HepG2 (cell line): ENCODE data around the gene ALG9. TPM values are rescaled to one million over a fixed set of nuclear protein-coding genes. Genes with fewer than 3 reads are reported as not detected.

ENCODE experiments used
- ARNT ChIP-seq: fragments of 450-650 bp; IDR thresholded peaks from 2 replicates; pipeline ENCODE4 v1.6.1; 2017
- ELF1 ChIP-seq: sonication (generic); formaldehyde crosslinking; IDR thresholded peaks from 2 replicates; pipeline ENCODE4 v1.4.0; 2020; ENCODE audit warnings: missing genetic modification reagents
- EZH2 ChIP-seq: conservative IDR thresholded peaks from 2 replicates; pipeline ENCODE4 v1.6.1; 2012; ENCODE audit warnings: mild to moderate bottlenecking, low read depth, low read length, moderate library complexity
- GPN1 ChIP-seq: sonication (generic); formaldehyde crosslinking; IDR thresholded peaks from 2 replicates; pipeline ENCODE4 v1.5.1; 2020; ENCODE audit warnings: missing genetic modification reagents, borderline replicate concordance
- JARID2 ChIP-seq: sonication (generic); formaldehyde crosslinking; IDR thresholded peaks from 2 replicates; pipeline ENCODE4 v1.8.1; 2023; ENCODE audit warnings: missing genetic modification reagents, inconsistent platforms; ENCODE audit not compliant: insufficient replicate concordance
- PHF5A ChIP-seq: IDR thresholded peaks from one replicate; pipeline ENCODE4 v1.6.1; 2018; ENCODE audit warnings: low read depth, missing genetic modification reagents; ENCODE audit not compliant: unreplicated experiment
- TAF1 ChIP-seq: sonication (generic); formaldehyde crosslinking; IDR thresholded peaks from 2 replicates; pipeline ENCODE4 v1.4.0; 2020; ENCODE audit warnings: missing genetic modification reagents
- TCF7 ChIP-seq: sonication (generic); IDR thresholded peaks from 2 replicates; pipeline ENCODE4 v1.6.1; 2016; ENCODE audit warnings: antibody characterized with exemption, low read depth
- ZNF296 ChIP-seq: sonication (generic); formaldehyde crosslinking; conservative IDR thresholded peaks from 2 replicates; pipeline ENCODE4 v1.5.0; 2020; ENCODE audit warnings: mild to moderate bottlenecking, missing genetic modification reagents
- ZNF33A ChIP-seq: sonication (generic); formaldehyde crosslinking; IDR thresholded peaks from 2 replicates; pipeline ENCODE4 v1.5.1; 2020; ENCODE audit warnings: missing genetic modification reagents, mild to moderate bottlenecking, moderate library complexity, borderline replicate concordance
- ZNF562 ChIP-seq: sonication (generic); formaldehyde crosslinking; IDR thresholded peaks from 2 replicates; pipeline ENCODE4 v1.8.0; 2022; ENCODE audit warnings: missing genetic modification reagents, borderline replicate concordance
- ZNF616 ChIP-seq: sonication (generic); formaldehyde crosslinking; IDR thresholded peaks from 2 replicates; pipeline ENCODE4 v1.5.0; 2020; ENCODE audit warnings: low read depth, mild to moderate bottlenecking, missing genetic modification reagents
- ZNF749 ChIP-seq: sonication (generic); formaldehyde crosslinking; IDR thresholded peaks from 2 replicates; pipeline ENCODE4 v1.8.0; 2022; ENCODE audit warnings: mild to moderate bottlenecking, missing genetic modification reagents, moderate library complexity, borderline replicate concordance
- ZNF788 ChIP-seq: sonication (generic); formaldehyde crosslinking; IDR thresholded peaks from 2 replicates; pipeline ENCODE4 v1.5.0; 2020; ENCODE audit warnings: mild to moderate bottlenecking, missing genetic modification reagents, borderline replicate concordance
- ZSCAN25 ChIP-seq: sonication (generic); formaldehyde crosslinking; IDR thresholded peaks from 2 replicates; pipeline ENCODE4 v1.8.0; 2022; ENCODE audit warnings: mild to moderate bottlenecking, missing genetic modification reagents
- ZSCAN30 ChIP-seq: sonication (generic); formaldehyde crosslinking; IDR thresholded peaks from 2 replicates; pipeline ENCODE4 v1.5.0; 2020; ENCODE audit warnings: mild to moderate bottlenecking, missing genetic modification reagents
- polyA plus RNA-seq, 8 experiments: library from polyadenylated mRNA; depleted of rRNA in 3 of 8; stranded (reverse) in 7 of 8; unstranded in 1 of 8; fragments of >200 nt; fragmentation: Illumina TruSeq in 4 of 8; extraction: Trizol in 4 of 8; gene quantifications; 2 replicates each; pipeline versions ENCODE4 v1.2.1 to v1.2.3, GENCODE V29; 2011 to 2016; ENCODE audit warnings: low read depth in 4 of 8, missing spikeins in 1 of 8, mixed read lengths in 1 of 8; ENCODE audit not compliant: insufficient read depth in 1 of 8
- total RNA-seq, 5 experiments: library from RNA; depleted of rRNA; stranded (reverse); fragments of >200 nt; fragmentation: Illumina TruSeq; extraction: Trizol; gene quantifications; 2 replicates each; pipeline ENCODE4 v1.2.3, GENCODE V29; 2016; ENCODE audit warnings: low read depth in 1 of 5
- TF ChIP-seq, protein P1 (sequence below): sonication (generic); formaldehyde crosslinking; IDR thresholded peaks from 2 replicates; pipeline ENCODE4 v1.4.0; 2020; ENCODE audit warnings: missing genetic modification reagents, borderline replicate concordance
- TF ChIP-seq, protein P2 (sequence below): sonication (generic); formaldehyde crosslinking; IDR thresholded peaks from 2 replicates; pipeline ENCODE4 v1.8.1; 2022; ENCODE audit warnings: mild to moderate bottlenecking, missing genetic modification reagents
- TF ChIP-seq, protein P3 (sequence below): sonication (generic); formaldehyde crosslinking; IDR thresholded peaks from 2 replicates; pipeline ENCODE4 v1.5.0; 2020; ENCODE audit warnings: mild to moderate bottlenecking, missing genetic modification reagents, borderline replicate concordance
- TF ChIP-seq, protein P4 (sequence below): IDR thresholded peaks from 2 replicates; pipeline ENCODE4 v1.6.1; 2016; ENCODE audit warnings: missing compliant biosample characterization, missing genetic modification reagents, borderline replicate concordance

The ALG9 gene
- total and polyA plus RNA-seq, 2 of the 13 experiments (the other 11 are each of a cell fraction or from before 2014, with no cell fraction given), result 39.4 to 40.6 TPM

DNA sequence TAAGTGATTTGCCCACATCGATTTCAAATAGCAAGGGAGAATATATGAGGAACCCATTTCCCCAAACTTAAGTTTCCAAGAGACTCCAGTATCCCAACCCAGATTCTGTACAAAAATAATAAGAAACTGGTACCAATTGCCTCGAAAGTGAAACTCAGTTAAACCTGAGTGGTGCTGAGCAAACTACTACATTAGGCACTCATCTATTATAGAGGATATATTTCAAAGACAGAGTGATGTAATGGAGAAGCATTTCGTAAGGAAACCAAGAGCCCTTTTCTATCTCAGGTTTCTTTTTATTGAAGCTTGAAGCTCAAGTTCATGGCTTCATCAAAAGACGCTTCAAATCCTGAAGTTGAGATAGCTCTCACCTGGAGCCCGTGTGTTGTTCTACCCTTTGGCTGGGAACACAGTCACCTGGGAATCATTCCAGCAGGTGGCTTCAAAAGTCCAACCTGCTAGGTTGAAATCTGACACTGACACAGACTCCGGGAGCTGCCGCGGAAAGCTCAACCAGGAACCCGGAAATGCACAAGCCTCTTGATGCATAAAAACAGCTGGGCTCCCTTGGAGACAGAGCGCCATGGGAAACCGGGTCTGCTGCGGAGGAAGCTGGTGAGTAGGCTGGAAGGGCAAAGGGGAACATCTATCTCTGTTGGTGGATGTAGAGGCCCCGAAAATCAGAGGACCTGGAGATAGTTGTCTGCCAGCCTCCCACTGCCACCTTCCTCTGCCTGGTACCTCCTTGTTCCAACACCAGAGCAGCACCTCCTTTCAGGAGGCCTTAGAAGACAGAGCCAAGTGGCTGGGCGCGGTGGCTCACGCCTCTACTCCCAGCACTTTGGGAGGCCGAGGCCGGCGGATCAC lies 47.2 kb upstream of the ALG9 start, which contains the start of gene C11orf52 (continued):
- TF ChIP-seq, protein P1, sequence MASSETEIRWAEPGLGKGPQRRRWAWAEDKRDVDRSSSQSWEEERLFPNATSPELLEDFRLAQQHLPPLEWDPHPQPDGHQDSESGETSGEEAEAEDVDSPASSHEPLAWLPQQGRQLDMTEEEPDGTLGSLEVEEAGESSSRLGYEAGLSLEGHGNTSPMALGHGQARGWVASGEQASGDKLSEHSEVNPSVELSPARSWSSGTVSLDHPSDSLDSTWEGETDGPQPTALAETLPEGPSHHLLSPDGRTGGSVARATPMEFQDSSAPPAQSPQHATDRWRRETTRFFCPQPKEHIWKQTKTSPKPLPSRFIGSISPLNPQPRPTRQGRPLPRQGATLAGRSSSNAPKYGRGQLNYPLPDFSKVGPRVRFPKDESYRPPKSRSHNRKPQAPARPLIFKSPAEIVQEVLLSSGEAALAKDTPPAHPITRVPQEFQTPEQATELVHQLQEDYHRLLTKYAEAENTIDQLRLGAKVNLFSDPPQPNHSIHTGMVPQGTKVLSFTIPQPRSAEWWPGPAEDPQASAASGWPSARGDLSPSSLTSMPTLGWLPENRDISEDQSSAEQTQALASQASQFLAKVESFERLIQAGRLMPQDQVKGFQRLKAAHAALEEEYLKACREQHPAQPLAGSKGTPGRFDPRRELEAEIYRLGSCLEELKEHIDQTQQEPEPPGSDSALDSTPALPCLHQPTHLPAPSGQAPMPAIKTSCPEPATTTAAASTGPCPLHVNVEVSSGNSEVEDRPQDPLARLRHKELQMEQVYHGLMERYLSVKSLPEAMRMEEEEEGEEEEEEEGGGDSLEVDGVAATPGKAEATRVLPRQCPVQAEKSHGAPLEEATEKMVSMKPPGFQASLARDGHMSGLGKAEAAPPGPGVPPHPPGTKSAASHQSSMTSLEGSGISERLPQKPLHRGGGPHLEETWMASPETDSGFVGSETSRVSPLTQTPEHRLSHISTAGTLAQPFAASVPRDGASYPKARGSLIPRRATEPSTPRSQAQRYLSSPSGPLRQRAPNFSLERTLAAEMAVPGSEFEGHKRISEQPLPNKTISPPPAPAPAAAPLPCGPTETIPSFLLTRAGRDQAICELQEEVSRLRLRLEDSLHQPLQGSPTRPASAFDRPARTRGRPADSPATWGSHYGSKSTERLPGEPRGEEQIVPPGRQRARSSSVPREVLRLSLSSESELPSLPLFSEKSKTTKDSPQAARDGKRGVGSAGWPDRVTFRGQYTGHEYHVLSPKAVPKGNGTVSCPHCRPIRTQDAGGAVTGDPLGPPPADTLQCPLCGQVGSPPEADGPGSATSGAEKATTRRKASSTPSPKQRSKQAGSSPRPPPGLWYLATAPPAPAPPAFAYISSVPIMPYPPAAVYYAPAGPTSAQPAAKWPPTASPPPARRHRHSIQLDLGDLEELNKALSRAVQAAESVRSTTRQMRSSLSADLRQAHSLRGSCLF (CRISPR knock-in tag), result no peak
- TF ChIP-seq, protein P2, sequence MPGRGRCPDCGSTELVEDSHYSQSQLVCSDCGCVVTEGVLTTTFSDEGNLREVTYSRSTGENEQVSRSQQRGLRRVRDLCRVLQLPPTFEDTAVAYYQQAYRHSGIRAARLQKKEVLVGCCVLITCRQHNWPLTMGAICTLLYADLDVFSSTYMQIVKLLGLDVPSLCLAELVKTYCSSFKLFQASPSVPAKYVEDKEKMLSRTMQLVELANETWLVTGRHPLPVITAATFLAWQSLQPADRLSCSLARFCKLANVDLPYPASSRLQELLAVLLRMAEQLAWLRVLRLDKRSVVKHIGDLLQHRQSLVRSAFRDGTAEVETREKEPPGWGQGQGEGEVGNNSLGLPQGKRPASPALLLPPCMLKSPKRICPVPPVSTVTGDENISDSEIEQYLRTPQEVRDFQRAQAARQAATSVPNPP (CRISPR knock-in tag), result no peak
- TF ChIP-seq JARID2 (no peak), ZNF788 (CRISPR knock-in tag) (no peak; the same call in 1 of the 2 replicates), ARNT (no peak), ZSCAN25 (CRISPR knock-in tag) (no peak), ZNF562 (CRISPR knock-in tag) (no peak), PHF5A (CRISPR knock-in tag) (no peak), ZSCAN30 (CRISPR knock-in tag) (no peak), ELF1 (peak; percentile 97), ZNF33A (CRISPR knock-in tag) (0 out of 2 replicates have a peak, but pooled peaks have one; percentile 47), ZNF616 (CRISPR knock-in tag) (no peak), ZNF749 (CRISPR knock-in tag) (no peak), ZNF296 (no peak), TCF7 (no peak), TAF1 (peak; percentile 59; the same call in 1 of the 2 replicates), EZH2 (no peak), GPN1 (CRISPR knock-in tag) (no peak)
- TF ChIP-seq, protein P3, sequence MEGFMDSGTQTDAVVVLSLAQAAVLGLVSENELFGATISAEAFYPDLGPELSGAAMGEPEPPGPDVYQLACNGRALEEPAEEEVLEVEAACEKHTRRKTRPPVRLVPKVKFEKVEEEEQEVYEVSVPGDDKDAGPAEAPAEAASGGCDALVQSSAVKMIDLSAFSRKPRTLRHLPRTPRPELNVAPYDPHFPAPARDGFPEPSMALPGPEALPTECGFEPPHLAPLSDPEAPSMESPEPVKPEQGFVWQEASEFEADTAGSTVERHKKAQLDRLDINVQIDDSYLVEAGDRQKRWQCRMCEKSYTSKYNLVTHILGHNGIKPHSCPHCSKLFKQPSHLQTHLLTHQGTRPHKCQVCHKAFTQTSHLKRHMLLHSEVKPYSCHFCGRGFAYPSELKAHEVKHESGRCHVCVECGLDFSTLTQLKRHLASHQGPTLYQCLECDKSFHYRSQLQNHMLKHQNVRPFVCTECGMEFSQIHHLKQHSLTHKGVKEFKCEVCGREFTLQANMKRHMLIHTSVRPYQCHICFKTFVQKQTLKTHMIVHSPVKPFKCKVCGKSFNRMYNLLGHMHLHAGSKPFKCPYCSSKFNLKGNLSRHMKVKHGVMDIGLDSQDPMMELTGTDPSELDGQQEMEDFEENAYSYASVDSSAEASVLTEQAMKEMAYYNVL (CRISPR knock-in tag), result 0 out of 2 replicates have a peak, but pooled peaks have one; percentile 36
- TF ChIP-seq, protein P4, sequence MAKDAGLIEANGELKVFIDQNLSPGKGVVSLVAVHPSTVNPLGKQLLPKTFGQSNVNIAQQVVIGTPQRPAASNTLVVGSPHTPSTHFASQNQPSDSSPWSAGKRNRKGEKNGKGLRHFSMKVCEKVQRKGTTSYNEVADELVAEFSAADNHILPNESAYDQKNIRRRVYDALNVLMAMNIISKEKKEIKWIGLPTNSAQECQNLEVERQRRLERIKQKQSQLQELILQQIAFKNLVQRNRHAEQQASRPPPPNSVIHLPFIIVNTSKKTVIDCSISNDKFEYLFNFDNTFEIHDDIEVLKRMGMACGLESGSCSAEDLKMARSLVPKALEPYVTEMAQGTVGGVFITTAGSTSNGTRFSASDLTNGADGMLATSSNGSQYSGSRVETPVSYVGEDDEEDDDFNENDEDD (CRISPR knock-in tag), result peak; percentile 44; the same call in 1 of the 2 replicates
